SH-SY5Y (cell line): ENCODE results near the gene NLRP5.

Source experiments
- GATA2 ChIP-seq: IDR thresholded peaks from 2 replicates; pipeline ENCODE4 v1.6.1; 2011; ENCODE audit warnings: mild to moderate bottlenecking, low read depth, low read length
- GATA3 ChIP-seq: IDR thresholded peaks from 2 replicates; pipeline ENCODE4 v1.6.1; 2011; ENCODE audit warnings: low read depth, mild to moderate bottlenecking, low read length, moderate library complexity

The NLRP5 gene

DNA sequence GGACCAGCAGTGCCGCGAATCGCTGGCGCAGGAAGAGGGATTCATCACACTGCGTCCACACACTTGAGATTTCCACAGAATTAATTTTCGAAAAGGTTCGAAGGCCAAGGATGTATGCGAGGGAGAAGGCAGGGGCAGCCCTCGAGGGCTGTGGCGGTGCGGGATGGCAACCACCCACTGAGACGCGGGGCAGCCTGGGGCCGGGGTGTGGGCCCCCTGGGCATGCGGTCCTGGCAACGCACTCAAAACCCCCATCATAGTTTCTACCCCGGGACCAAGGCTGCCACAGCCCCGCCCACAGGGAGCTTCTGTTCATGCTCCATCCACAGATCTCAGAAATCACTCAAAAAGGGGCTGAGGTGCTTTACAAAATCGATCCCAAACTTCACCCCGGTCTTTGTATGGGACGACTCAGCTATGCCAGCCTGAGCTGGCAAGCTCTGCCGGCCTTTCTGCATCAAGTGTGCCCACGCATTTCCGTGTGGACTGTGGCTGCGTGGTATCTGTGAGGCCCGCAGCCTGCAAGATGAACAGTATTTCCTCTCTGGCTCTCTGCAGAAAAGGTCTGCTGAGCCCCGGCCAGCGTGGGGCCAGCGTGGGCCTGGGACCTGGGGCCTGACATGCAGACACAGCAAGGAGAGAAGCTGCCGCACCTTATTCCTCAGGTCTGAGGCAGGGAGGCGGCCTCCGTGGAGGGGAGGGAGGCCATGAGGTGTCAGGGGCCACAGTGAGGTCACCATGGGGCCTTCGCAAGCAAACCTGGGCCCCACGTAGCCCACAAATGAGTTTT, 115.4 kb downstream of the NLRP5 start:
- no peak for TF ChIP-seq GATA2
- no peak for TF ChIP-seq GATA3

- TF ChIP-seq GATA3 (no peak), GATA2 (no peak)
Measured at GRCh38 chr19:56103027-56103614, 116.5 kb downstream of the NLRP5 start.

GRCh38 chr19:56104423-56104822, 117.8 kb downstream of the NLRP5 start:
- no peak for TF ChIP-seq GATA3
- TF ChIP-seq GATA2 = no peak

- no peak for TF ChIP-seq GATA2
- no peak for TF ChIP-seq GATA3
Measured at GRCh38 chr19:56105090-56105701, 118.6 kb downstream of the NLRP5 start.

DNA sequence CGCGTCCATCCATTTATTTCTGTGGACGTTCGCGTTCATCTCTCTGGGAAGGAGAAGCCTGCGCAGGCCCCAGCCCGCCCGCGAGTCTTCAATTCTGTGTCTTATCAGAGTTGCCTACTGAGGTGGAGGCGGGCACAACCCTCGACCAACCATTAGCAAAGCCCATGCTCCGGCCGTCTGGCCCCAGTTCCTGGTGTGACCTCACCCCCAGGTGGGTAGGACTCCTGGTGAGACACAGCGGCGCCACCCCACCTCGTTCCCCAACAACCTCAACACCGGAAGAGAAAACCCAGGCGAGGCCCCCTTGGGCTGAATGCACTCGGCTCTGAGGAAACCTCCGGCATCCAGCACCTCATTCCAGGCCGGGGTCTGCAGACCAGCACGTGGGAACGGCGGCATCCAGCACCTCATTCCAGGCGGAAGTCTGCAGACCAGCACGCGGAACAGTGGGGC, 119.8 kb downstream of the NLRP5 start:
- TF ChIP-seq GATA3 = no peak
- no peak for TF ChIP-seq GATA2

GRCh38 chr19:56106993-56107392, 120.4 kb downstream of the NLRP5 start:
- TF ChIP-seq GATA3 (no peak), GATA2 (no peak)

DNA sequence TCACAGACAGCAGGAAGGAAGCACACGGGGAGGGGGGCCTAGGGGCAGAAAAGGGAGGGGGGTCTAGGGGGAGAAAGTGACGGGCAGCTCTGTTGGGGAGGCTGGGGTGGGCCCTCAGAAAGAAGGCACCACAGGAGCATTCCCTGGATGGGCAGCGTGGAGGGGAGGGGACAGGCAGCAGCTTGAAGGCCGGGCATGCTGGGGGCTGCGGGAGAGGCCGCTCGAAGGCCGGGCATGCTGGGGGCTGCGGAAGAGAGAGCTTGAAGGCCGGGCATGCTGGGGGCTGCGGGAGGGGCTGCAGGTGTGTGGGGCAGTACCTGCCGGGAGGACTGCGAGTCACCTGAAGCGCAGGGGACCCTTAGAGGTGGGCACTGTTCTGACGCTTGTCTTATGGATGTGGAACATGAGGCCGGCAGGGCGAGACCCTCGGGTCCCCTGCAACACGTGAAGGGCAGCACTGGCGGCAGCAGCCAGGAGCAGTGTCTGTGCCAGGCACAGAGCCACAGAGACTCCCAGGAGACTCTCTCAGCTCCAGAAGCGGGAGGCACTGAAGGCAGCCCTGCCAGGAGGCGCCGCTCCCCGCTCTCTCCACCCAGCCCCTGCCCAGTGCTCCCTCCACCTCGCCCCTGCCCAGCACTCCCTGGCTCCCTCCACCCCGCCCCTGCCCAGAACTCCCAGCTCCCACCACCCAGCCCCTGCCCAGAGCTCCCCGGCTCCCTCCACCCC, 121.2 kb downstream of the NLRP5 start:
- TF ChIP-seq GATA3 = no peak
- no peak for TF ChIP-seq GATA2

DNA sequence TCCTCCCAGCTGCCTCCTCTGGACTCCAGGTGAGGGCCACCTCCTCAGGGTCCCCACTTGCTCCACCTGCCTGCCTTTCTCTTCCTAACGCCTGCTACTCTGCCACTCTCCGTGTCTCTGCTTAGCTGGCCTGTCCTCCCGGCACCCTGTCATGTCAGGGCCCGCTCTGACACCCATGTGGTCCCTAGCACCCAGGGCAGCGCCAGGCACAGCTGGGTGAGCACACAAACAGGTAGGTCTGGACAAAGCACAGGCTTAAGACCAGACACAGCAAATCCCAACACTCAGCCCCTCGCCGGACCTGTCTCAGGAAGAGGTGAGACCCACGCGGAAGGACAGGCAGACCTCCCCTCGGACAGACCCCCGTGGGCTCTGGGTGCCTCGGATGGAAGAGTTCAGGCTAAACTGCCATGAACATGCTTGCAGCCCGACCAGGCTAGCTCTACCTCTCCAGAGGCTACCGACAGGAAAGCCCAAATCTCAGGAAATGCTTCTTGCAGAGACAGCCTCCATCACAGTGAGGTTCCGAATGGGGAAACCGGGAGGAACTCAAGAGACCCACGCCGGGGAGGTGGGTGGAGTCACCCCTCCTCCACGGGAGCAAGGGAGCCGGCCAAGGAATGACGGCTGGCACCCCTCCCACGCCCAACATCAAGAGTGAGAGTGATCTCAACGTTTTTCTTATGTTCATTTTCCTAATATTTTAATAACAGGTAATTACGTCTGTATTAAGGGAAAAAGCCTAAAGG, 122.0 kb downstream of the NLRP5 start:
- TF ChIP-seq GATA2 (no peak), GATA3 (no peak)

- no peak for TF ChIP-seq GATA3
- no peak for TF ChIP-seq GATA2
Measured at GRCh38 chr19:56109226-56109625, 122.7 kb downstream of the NLRP5 start.

- no peak for TF ChIP-seq GATA2
- no peak for TF ChIP-seq GATA3
Measured at GRCh38 chr19:56110515-56111448, 124.2 kb downstream of the NLRP5 start.
